Bronchial epithelial cell (primary cell): ENCODE results near the gene KAZN. TPM values are rescaled to one million over a fixed set of nuclear protein-coding genes. Genes with fewer than 3 reads are reported as not detected.

ENCODE experiments used
- DNase-seq: peaks from one replicate; pipeline ENCODE4 v3.0.0-alpha.2; 2010; ENCODE audit warnings: low read depth
- FAIRE-seq: peaks from 2 replicates; lab custom pipeline; 2011; peaks lifted over from hg19 to GRCh38; lab: Jason Lieb, UNC
- H3K27me3 ChIP-seq: 2 replicates; pipeline ENCODE4 v1.5.1; 2011; ENCODE audit warnings: low read length; ENCODE audit not compliant: control insufficient read depth, insufficient read depth
- H3K36me3 ChIP-seq: 2 replicates; pipeline ENCODE4 v1.5.1; 2011; ENCODE audit warnings: low read length; ENCODE audit not compliant: control insufficient read depth, insufficient read depth
- H3K4me3 ChIP-seq: 2 replicates; pipeline ENCODE4 v1.5.1; 2011; ENCODE audit warnings: mild to moderate bottlenecking, low read depth, low read length, control low read depth
- total RNA-seq: library from RNA; depleted of rRNA; stranded (reverse); fragments of >200 nt; gene quantifications from 2 replicates; pipeline ENCODE4 v1.2.1, GENCODE V29; 2014
- TF ChIP-seq, protein P1 (sequence below): IDR thresholded peaks from 2 replicates; pipeline ENCODE4 v1.5.1; 2011; ENCODE audit warnings: mild to moderate bottlenecking, moderate library complexity, low read length, control low read depth, inconsistent platforms; ENCODE audit not compliant: insufficient read depth, severe bottlenecking

The KAZN gene
- total RNA-seq, 1 donor from 2014 or later = 4.7 TPM

DNA sequence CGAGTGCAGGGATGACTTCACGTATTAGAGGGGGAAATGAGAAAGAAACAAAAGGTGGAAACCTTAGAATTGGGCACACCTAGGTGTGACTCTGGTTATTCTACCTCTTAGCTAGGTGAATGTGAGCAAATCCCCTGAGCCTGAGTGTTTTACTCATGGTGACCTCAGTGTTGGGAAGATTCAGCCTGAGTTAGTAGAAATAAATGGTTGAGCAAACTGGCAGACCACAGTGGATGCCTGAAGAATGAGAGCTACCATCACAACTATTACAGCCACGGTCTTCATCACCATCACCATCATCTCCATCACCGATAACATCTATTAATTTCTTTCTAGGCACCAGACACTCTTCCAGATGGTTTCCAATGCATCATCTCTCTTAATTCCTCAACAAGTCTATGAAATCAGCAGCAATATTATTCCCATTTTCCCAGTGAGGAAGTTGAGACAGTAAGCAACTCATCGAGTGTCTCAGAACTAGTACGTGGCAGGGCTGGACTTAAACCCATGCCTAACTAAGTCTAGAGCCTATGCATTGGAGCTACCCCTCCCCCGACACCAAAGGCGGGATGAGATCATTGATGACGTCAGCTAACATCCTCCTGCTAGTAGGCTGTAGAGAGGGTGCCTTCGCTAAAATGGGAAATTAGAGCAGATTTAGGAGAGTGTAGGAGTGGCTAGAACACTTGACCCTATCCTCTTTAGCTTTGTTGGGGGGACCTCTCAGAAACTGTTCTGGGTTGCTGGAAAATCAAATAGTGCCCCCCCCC is 7.9 kb upstream of the KAZN start:
- TF ChIP-seq, protein P1, sequence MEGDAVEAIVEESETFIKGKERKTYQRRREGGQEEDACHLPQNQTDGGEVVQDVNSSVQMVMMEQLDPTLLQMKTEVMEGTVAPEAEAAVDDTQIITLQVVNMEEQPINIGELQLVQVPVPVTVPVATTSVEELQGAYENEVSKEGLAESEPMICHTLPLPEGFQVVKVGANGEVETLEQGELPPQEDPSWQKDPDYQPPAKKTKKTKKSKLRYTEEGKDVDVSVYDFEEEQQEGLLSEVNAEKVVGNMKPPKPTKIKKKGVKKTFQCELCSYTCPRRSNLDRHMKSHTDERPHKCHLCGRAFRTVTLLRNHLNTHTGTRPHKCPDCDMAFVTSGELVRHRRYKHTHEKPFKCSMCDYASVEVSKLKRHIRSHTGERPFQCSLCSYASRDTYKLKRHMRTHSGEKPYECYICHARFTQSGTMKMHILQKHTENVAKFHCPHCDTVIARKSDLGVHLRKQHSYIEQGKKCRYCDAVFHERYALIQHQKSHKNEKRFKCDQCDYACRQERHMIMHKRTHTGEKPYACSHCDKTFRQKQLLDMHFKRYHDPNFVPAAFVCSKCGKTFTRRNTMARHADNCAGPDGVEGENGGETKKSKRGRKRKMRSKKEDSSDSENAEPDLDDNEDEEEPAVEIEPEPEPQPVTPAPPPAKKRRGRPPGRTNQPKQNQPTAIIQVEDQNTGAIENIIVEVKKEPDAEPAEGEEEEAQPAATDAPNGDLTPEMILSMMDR = no peak
- DNase-seq (no peak), FAIRE-seq (no peak)
- H3K27me3 ChIP-seq = no peaks in the 10 kb centered on the region
- no peaks in the 10 kb centered on the region for H3K36me3 ChIP-seq
- no peak overlapping the region for H3K4me3 ChIP-seq

DNA sequence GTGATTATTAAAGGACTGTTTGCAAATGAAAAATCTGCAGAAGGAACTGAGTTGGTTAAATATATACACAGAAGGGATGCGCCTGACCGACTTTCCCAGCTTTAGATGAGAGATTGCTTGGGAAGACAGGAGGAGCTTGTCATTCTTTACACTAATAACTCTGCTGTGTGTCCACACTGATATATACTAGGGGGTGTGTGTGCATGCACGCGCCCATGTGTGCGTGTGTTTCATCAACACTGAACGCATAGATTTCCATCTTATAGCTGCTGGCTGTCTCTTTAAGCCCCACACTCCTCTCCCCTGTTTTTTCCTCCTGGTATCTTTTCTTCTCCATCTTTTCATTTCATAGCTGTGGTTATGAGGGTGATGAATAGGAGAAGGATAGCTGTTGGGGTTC is 6.9 kb upstream of the KAZN start:
- no peaks in the 10 kb centered on the region for H3K36me3 ChIP-seq
- no peak for DNase-seq

DNA sequence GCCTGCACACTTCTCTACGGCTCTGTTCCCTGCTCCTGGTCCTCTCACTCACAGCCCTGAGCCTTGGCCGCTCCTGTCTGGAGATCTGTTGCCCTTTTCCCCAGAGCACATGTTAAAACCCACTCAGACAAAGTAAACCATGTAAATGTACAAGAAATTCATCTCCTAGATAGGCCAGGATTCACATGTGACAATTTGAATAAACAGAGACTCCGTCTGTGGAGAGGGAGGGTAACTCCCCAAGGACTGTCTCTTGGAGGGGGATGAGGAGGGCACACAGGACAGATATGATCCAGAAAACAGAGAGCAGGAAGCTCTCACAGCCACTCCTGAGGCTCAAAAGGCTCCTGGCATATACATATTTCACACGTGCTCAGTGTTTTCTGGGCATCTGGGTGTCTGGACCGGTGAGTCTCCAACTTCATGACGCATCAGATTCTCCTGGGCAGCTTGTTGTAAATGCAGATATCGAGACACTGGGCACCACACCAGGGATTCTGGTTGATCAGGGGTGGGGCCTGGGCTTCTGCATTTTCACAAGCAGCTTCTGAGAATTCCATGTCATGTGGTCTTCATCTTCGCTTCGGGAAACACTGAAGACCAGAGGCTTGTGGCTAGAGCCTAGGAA is 6.4 kb upstream of the KAZN start:
- Histone ChIP-seq H3K36me3 (no peaks in the 10 kb centered on the region), H3K27me3 (peaks cover under 1% of the 10 kb centered on the region), H3K4me3 (no peak overlapping the region)
- TF ChIP-seq, protein P1 = no peak
- no peak for FAIRE-seq
- no peak for DNase-seq

More for the DNA sequence above, 6.9 kb upstream of the KAZN start:
- H3K27me3 ChIP-seq = no peaks in the 10 kb centered on the region
- FAIRE-seq = no peak
- no peak overlapping the region for H3K4me3 ChIP-seq
- TF ChIP-seq, protein P1 = no peak

DNA sequence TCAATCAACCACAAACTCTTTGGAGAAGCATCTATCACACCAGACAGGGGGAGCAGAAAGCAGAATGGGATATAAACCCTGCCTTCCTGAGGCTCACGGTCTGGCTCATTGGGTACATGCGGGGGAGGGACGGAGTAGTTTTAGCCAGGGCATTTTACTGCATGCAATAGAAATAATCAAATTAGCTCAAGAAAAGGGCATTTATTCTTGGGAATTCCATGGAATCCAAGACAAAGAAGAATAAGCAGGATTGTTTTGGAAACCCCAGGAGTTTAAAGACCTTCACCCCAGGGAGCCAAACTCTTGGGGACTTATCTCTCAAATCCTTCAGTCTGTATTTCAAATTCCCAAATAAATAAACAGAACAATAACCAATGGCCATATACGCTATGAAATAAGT is 5.2 kb upstream of the KAZN start:
- Histone ChIP-seq H3K4me3 (no peak overlapping the region), H3K27me3 (peaks cover 4% of the 10 kb centered on the region), H3K36me3 (no peaks in the 10 kb centered on the region)
- TF ChIP-seq, protein P1 = no peak
- no peak for FAIRE-seq
- DNase-seq = no peak

DNA sequence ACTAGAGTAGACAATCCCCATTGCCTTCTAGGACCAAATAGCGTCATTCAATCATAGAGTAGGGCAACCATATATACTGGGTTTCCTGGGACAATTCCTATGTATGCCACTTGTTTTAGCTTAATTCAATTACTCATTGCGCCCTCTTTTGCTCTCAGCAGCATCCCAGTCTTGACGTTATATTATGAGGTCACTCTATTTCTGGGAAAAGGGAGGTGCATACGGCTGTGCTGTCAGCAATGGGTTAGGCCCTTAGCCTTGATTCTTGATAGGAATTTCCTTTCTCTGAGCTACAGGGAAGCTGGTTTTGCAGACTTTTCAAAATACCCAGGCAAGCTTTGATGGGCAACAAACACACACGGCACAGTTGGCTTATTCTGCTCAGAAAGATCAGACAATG is 4.4 kb upstream of the KAZN start:
- DNase-seq = no peak
- Histone ChIP-seq H3K27me3 (peaks cover 4% of the 10 kb centered on the region), H3K36me3 (no peaks in the 10 kb centered on the region), H3K4me3 (no peak overlapping the region)
- FAIRE-seq = no peak
- TF ChIP-seq, protein P1 = no peak

DNA sequence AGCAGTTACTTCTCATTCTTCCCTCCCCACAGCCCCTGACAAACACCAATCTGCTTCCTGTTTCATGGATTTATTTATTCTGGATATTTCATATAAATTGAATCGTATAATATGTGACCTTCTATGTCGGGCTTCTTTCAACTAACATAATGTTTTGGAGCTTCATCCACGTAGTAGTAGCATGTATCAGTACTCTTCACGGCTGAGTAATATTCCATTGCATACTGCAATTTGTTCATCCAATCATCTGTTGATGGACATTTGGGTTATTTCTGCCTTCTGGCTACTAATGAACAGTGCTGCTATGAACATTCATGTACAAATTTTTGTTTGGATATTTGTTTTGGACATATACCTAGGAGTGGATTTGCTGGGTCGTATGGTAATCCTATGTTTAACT is 1.9 kb upstream of the KAZN start:
- FAIRE-seq (no peak), DNase-seq (no peak)
- TF ChIP-seq, protein P1 = no peak
- Histone ChIP-seq H3K27me3 (peaks cover 9% of the 10 kb centered on the region), H3K36me3 (no peaks in the 10 kb centered on the region), H3K4me3 (no peak overlapping the region)
